NT2/D1 (cell line): ENCODE results near the gene TMEM184A.

Source experiments
- DNase-seq: peaks from one replicate; pipeline ENCODE4 v3.0.0-alpha.2; 2011; ENCODE audit warnings: low read depth, low spot score
- H3K27me3 ChIP-seq: 2 replicates; pipeline ENCODE4 v1.6.0; 2011; ENCODE audit warnings: mild to moderate bottlenecking; ENCODE audit not compliant: insufficient read length, insufficient read depth
- H3K36me3 ChIP-seq: 2 replicates; pipeline ENCODE4 v1.6.1; 2011; ENCODE audit warnings: mild to moderate bottlenecking, low read length, mixed read lengths; ENCODE audit not compliant: insufficient read depth, insufficient read length
- H3K4me1 ChIP-seq: 2 replicates; pipeline ENCODE4 v1.5.1; 2011; ENCODE audit not compliant: insufficient read depth, insufficient read length
- H3K4me3 ChIP-seq: 2 replicates; pipeline ENCODE4 v1.5.1; 2011; ENCODE audit warnings: low read depth; ENCODE audit not compliant: insufficient read length
- H3K9ac ChIP-seq: 2 replicates; pipeline ENCODE4 v1.6.0; 2011; ENCODE audit warnings: low read depth; ENCODE audit not compliant: insufficient read length
- H3K9me3 ChIP-seq: 2 replicates; pipeline ENCODE4 v1.5.1; 2011; ENCODE audit warnings: mild to moderate bottlenecking, low read length; ENCODE audit not compliant: insufficient read depth
- SUZ12 ChIP-seq: IDR thresholded peaks from 2 replicates; pipeline ENCODE4 v1.6.1; 2011; ENCODE audit not compliant: insufficient read length, insufficient read depth; ENCODE audit errors: extremely low read depth
- YY1 ChIP-seq: IDR thresholded peaks from 2 replicates; pipeline ENCODE4 v1.6.1; 2011; ENCODE audit not compliant: insufficient read length, insufficient read depth
- ZNF274 ChIP-seq: IDR thresholded peaks from 2 replicates; pipeline ENCODE4 v1.6.1; 2011; ENCODE audit warnings: mild to moderate bottlenecking, low read depth, low read length

Gene TMEM184A

DNA sequence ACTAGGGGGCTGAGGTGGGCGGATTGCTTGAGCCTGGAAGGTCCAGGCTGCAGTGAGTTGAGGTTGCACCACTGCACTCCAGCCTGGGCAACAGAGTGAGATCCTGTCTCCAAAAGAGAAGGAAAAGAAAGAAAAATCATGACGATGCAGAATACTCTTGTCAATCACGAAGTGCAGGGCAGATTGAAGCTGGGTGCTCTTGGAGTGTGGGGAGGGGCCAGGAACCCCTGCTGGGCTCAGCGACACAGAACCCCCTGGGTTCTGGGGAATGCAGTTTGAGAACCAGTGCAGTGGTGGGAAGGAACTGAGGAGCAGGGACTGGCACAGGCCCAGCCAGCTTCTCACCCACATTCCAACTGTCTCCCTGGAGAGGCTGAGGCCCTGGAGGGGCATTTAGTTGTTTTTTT is 41.0 kb downstream of the TMEM184A start:
- DNase-seq: no peak
- H3K36me3 ChIP-seq: no peaks in the 10 kb centered on the region
- TF ChIP-seq ZNF274 (no peak), SUZ12 (no peak), YY1 (no peak)
- H3K9ac ChIP-seq: no peak overlapping the region
- peaks cover 15% of the 10 kb centered on the region for H3K4me1 ChIP-seq
- H3K9me3 ChIP-seq: peaks cover 7% of the 10 kb centered on the region
- no peaks in the 10 kb centered on the region for H3K27me3 ChIP-seq
- H3K4me3 ChIP-seq: no peak overlapping the region

DNA sequence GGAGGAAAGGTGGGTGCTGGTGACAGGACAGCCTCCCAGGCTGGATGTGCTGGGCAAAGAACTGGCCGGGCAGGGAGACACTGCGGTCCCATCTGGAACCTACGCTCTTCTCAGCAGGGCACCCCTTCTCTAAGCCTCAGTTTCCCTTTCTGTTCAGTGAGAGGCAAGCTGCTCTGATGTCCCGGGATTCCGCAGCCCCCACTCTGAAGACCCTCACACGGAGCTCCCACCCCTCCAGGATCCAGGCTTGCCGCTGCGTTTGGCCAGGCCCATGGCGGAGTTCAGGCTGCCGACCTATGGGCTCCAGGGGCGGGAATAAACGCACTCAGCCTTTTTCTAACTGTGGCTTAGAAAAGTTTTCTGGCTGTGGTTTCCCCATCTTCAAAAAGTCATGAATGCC is 41.6 kb downstream of the TMEM184A start:
- no peak for DNase-seq
- H3K9me3 ChIP-seq: peaks cover 7% of the 10 kb centered on the region
- H3K9ac ChIP-seq: no peak overlapping the region
- no peaks in the 10 kb centered on the region for H3K27me3 ChIP-seq
- peaks cover 15% of the 10 kb centered on the region for H3K4me1 ChIP-seq
- TF ChIP-seq ZNF274 (no peak), SUZ12 (no peak), YY1 (no peak)
- no peak overlapping the region for H3K4me3 ChIP-seq
- H3K36me3 ChIP-seq: no peaks in the 10 kb centered on the region

DNA sequence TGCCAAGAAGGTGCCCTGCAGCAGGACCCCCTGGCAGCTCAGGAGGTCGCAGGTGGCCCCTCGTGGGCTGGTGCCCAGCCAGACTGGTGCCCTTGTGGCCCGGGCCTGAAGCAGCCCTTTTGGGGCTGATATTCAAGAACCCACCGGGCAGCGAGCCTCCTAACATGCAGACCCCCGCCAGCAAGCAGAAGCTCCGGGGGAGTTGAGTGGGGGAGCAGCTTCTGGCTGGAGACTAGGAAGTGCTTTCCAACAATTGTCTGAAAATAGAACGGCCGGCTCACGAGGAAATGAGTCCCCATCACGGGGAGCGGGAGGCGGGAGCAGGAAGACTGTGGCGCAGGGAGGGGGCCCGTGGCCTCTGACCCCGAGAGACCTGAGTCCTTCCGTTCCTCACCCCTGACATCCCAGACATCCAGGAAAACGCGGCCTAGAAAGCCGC is 42.3 kb downstream of the TMEM184A start:
- peaks cover 15% of the 10 kb centered on the region for H3K4me1 ChIP-seq
- no peak for TF ChIP-seq ZNF274
- TF ChIP-seq SUZ12: no peak
- TF ChIP-seq YY1: no peak
- no peak overlapping the region for H3K4me3 ChIP-seq
- H3K36me3 ChIP-seq: no peaks in the 10 kb centered on the region
- DNase-seq: no peak
- H3K9me3 ChIP-seq: peaks cover 2% of the 10 kb centered on the region
- no peaks in the 10 kb centered on the region for H3K27me3 ChIP-seq
- no peak overlapping the region for H3K9ac ChIP-seq

DNA sequence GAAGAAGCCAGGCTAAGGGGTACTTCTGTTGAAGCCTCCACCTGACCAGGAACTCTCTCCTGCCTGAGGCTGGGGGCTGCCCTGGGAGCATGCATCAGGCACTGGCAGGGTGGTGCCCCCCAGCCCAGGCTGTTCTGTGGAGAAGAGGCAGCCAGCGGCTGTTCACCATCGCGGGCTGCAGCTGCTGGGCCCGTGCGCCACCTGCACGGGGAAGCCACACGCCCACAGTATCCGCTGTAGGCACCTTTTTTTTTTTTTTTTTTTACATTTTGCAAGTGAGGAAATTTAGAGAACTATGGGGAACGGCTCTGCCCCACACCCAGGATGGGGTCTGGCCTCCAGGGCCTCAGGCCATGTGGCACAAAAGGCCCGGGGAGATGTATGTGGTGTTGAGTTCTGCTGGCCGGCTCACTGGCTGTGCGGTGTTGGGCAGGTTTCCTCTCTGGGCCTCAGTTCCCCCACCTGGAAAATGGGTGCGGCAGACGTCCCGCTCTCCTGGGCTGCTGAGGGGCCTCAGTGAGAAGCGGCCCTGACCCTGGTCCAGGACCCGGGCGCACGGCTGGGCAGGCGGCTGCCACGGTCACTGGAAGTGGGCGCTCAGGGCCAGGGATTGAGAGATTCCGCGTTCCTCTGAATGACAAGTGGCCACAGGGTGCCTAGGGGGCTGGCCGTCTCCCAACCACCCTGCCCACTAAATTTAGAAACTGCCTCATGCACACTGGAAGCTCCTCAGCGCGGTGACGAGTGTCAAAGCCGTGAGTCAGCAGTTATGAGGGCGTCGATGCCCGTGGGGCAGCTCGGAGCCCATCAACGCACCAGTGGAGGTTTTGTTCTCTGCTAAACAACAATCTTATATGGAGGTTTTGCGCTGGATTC is 43.0 kb downstream of the TMEM184A start:
- Histone ChIP-seq H3K9me3 (no peaks in the 10 kb centered on the region), H3K27me3 (no peaks in the 10 kb centered on the region), H3K36me3 (no peaks in the 10 kb centered on the region), H3K9ac (no peak overlapping the region), H3K4me1 (peaks cover 15% of the 10 kb centered on the region), H3K4me3 (no peak overlapping the region)
- TF ChIP-seq SUZ12 (no peak), ZNF274 (no peak), YY1 (no peak)
- DNase-seq: no peak

DNA sequence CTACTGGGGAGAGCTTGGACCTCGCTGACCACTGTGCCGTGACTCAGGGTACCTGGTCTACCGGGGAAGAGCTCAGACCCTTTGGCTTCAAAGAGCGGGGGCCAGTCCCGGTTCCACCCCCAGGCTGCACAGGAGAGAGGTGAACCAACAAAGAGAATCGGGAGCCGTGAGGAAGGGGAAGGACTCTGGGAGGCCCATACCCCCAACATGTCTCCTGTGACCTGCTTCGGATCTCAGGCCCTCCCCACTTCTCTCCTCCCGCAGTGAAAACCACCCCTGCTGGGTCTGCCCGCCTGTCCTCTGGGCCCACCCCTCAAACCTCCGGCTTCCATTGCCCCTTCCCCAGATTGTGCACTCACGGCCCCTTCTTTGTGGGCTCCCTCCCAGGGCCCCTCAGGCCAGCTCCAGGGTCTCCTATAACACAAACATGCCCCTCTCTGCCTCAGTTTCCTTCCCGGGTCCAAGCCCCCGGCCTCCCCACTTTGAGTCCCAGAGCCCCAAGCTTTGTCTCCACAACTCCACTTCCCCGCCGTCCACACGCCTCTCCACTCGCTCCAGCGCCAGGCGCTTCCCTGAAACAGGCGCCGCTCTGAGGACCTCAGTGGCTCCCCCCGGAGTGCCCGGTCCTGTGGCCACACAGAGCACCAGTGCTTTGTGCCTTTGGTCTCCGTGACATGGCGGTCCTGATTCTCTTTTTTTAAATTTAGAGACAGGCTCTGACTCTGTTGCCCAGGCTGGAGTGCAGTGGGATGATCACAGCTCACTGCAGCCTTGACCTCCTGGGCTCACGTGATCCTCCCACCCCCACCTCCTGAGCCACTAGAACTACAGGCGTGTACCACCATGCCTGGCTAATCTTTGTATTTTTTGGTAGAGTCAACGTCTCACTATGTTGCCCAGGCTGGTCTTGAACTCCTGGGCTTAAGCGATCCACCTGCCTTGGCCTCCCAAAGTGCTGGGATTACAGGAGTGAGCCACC is 44.3 kb downstream of the TMEM184A start:
- Histone ChIP-seq H3K4me3 (no peak overlapping the region), H3K9me3 (no peaks in the 10 kb centered on the region), H3K27me3 (no peaks in the 10 kb centered on the region), H3K4me1 (peaks cover 16% of the 10 kb centered on the region), H3K9ac (no peak overlapping the region), H3K36me3 (no peaks in the 10 kb centered on the region)
- TF ChIP-seq SUZ12: no peak
- no peak for TF ChIP-seq ZNF274
- TF ChIP-seq YY1: no peak
- DNase-seq: no peak

DNA sequence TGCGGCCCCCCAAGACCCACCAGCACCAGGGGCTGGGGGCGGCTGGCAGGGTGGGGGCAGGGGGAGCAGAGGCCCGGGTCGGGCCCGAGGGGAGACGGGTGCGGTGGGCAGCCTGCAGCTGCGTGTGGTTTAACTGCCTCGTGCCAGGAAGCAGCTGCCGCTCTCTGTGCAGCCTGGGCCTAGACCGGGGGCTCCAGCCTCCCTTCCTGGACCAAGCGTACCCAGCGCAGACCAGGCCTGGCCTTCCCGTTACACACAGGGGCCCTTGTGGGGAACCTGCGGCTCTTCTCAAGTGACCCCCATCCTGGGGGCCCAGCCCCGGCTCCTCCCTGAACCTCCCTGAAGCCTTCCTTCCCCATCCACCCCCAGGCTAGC is 45.2 kb downstream of the TMEM184A start:
- H3K27me3 ChIP-seq: no peaks in the 10 kb centered on the region
- DNase-seq: no peak
- H3K9ac ChIP-seq: no peak overlapping the region
- no peaks in the 10 kb centered on the region for H3K9me3 ChIP-seq
- H3K4me3 ChIP-seq: no peak overlapping the region
- TF ChIP-seq ZNF274: no peak
- no peak for TF ChIP-seq YY1
- TF ChIP-seq SUZ12: no peak
- H3K4me1 ChIP-seq: peaks cover 15% of the 10 kb centered on the region
- no peaks in the 10 kb centered on the region for H3K36me3 ChIP-seq

DNA sequence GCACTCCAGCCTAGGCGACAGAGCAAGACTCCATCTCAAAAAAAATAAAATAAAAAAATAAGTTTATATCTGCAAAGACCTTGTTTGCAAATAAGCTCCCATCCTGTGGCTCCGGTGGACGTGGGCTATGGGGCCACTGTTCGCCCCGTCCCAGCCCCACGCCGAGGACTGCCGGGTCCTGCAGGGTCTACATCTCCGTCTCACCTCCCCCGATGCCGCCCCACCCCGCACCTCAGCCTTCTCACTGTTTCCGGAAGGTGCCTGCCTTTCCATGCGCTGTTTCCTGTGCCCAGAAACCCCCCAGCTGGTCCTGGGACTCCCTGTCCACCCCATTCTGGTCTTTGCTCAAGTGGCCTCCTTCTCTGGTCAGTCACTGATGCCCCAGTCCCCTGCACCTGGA is 46.8 kb downstream of the TMEM184A start:
- H3K4me1 ChIP-seq: peaks cover 15% of the 10 kb centered on the region
- TF ChIP-seq SUZ12 (no peak), ZNF274 (no peak), YY1 (no peak)

More for the DNA sequence above, 46.8 kb downstream of the TMEM184A start:
- Histone ChIP-seq H3K4me3 (no peak overlapping the region), H3K27me3 (no peaks in the 10 kb centered on the region), H3K9ac (no peak overlapping the region), H3K9me3 (no peaks in the 10 kb centered on the region), H3K36me3 (no peaks in the 10 kb centered on the region)
- no peak for DNase-seq
